HG02571 (cell line): ENCODE measurements around the gene CDC25C.

Experiments
- ATAC-seq: cut with Tn5 transposase; IDR thresholded peaks from one replicate; pipeline ENCODE4 v1.9.1; 2021; ENCODE audit warnings: mild to moderate bottlenecking, moderate library complexity; ENCODE audit not compliant: unreplicated experiment

The CDC25C gene

GRCh38 chr5:138240650-138241385 lies 90.8 kb downstream of the CDC25C start:
- ATAC-seq, result no peak

GRCh38 chr5:138238034-138238433 lies 93.6 kb downstream of the CDC25C start:
- no peak for ATAC-seq
